K562 (cell line): ENCODE measurements around the gene SOAT1. TPM values are rescaled to one million over a fixed set of nuclear protein-coding genes. Genes with fewer than 3 reads are reported as not detected.

Source experiments
- ATAC-seq: fragments of 200-7000 bp; cut with Tn5 transposase; 3 replicates; pipeline ENCODE4 v1.9.1; 2020; ENCODE audit warnings: moderate library complexity
- BruUV-seq: library from RNA; stranded (reverse); fragments of 400-500 nt; replicated peaks from 2 replicates; lab custom pipeline; 2021; lab: Mats Ljungman, UMichigan
- CTCF ChIA-PET: fragments of 300-600 bp; formaldehyde crosslinking; extraction: SDS; loops from one replicate; lab custom pipeline; 2021; ENCODE audit warnings: low intra/inter-chr PET ratio; lab: Yijun Ruan, JAX
- POLR2A ChIA-PET: fragments of 300-600, 350-650 bp; sonication (Branson Sonifier 250); formaldehyde crosslinking; extraction: SDS; loops from one replicate; lab custom pipeline; 2021; ENCODE audit warnings: antibody characterized with exemption, inconsistent platforms; lab: Yijun Ruan, JAX
- DNase-seq, 4 experiments: peaks; one replicate each; pipeline versions ENCODE4 v3.0.0 to v3.0.0-alpha.2; 2011 to 2018; ENCODE audit warnings: low spot score in 3 of 4, mixed read lengths in 3 of 4; ENCODE audit errors: extremely low read depth in 1 of 4
- FAIRE-seq: peaks from 2 replicates; lab custom pipeline; 2011; peaks lifted over from hg19 to GRCh38; lab: Jason Lieb, UNC
- H2AFZ ChIP-seq: 2 replicates; pipeline ENCODE4 v1.6.0; 2011; ENCODE audit warnings: low read depth, low read length, control low read depth, inconsistent platforms
- H3K27ac ChIP-seq: fragments of 200-600 bp; 3 replicates; pipeline ENCODE4 v1.8.0; 2011; ENCODE audit warnings: low read depth, mild to moderate bottlenecking, control low read depth, inconsistent platforms, low read length, moderate library complexity, mixed read lengths; ENCODE audit errors: extremely low read depth
- H3K27me3 ChIP-seq, 2 experiments: fragments of 300-600 bp in 1 of 2; 2 replicates in 1 of 2; 3 replicates in 1 of 2; pipeline versions ENCODE4 v1.6.0 to v1.8.0; 2011; ENCODE audit warnings: inconsistent platforms in 2 of 2, low read length in 2 of 2, mild to moderate bottlenecking in 1 of 2, mixed read lengths in 1 of 2, moderate library complexity in 1 of 2; ENCODE audit not compliant: control insufficient read depth in 2 of 2, insufficient read depth in 2 of 2
- H3K36me3 ChIP-seq: fragments of 300-600 bp; 3 replicates; pipeline ENCODE4 v1.8.0; 2011; ENCODE audit warnings: mild to moderate bottlenecking, low read length, inconsistent platforms; ENCODE audit not compliant: control insufficient read depth, insufficient read depth
- H3K4me1 ChIP-seq, 2 experiments: fragments of 200-600 bp in 1 of 2; replicated peaks in 1 of 2; 2 replicates in 1 of 2; 3 replicates in 1 of 2; pipeline versions ENCODE4 v1.5.1 to v1.8.0; 2011; ENCODE audit warnings: inconsistent platforms in 2 of 2, low read length in 2 of 2, mild to moderate bottlenecking in 1 of 2, mixed read lengths in 1 of 2, moderate library complexity in 1 of 2; ENCODE audit not compliant: control insufficient read depth in 2 of 2, insufficient read depth in 2 of 2
- H3K4me2 ChIP-seq: 2 replicates; pipeline ENCODE4 v1.6.1; 2011; ENCODE audit warnings: low read length, control low read depth, inconsistent platforms, mixed read lengths; ENCODE audit not compliant: insufficient read depth
- H3K4me3 ChIP-seq: fragments of 200-600 bp; sonication (generic), shearing (Covaris generic); 2 replicates; pipeline ENCODE4 v1.5.1; 2016; ENCODE audit warnings: control low read depth, inconsistent platforms
- H3K79me2 ChIP-seq: fragments of 200-600 bp; 3 replicates; pipeline ENCODE4 v1.8.0; 2011; ENCODE audit warnings: low read length, inconsistent platforms; ENCODE audit not compliant: control insufficient read depth, insufficient read depth
- H3K9ac ChIP-seq, 2 experiments: 2 replicates each; pipeline versions ENCODE4 v1.6.0 to v1.6.1; 2011; ENCODE audit warnings: low read depth in 2 of 2, low read length in 2 of 2, control low read depth in 1 of 2, inconsistent platforms in 1 of 2, mild to moderate bottlenecking in 1 of 2, mixed read lengths in 1 of 2; ENCODE audit not compliant: insufficient read depth in 1 of 2
- H3K9me1 ChIP-seq: one replicate; pipeline ENCODE4 v1.6.0; 2011; ENCODE audit warnings: inconsistent platforms, mild to moderate bottlenecking, low read length, moderate library complexity; ENCODE audit not compliant: control insufficient read depth, insufficient read depth
- H3K9me3 ChIP-seq: replicated peaks from 2 replicates; pipeline ENCODE4 v1.5.1; 2011; ENCODE audit warnings: low read depth, low read length, inconsistent platforms; ENCODE audit not compliant: control insufficient read depth, insufficient read depth
- H4K20me1 ChIP-seq: replicated peaks from 2 replicates; pipeline ENCODE4 v1.6.1; 2011; ENCODE audit warnings: low read length, inconsistent platforms, mixed read lengths; ENCODE audit not compliant: control insufficient read depth, insufficient read depth
- ATF6 ChIP-seq: sonication (generic); formaldehyde crosslinking; IDR thresholded peaks from 2 replicates; pipeline ENCODE4 v1.4.0; 2020; ENCODE audit warnings: mild to moderate bottlenecking, missing genetic modification reagents
- E2F6 ChIP-seq, 2 experiments: IDR thresholded peaks; 2 replicates each; pipeline ENCODE4 v1.6.1; 2011; ENCODE audit warnings: borderline replicate concordance in 1 of 2, control low read depth in 1 of 2, low read depth in 1 of 2, low read length in 1 of 2, mild to moderate bottlenecking in 1 of 2, mixed read lengths in 1 of 2, moderate library complexity in 1 of 2; ENCODE audit not compliant: insufficient read depth in 1 of 2, insufficient read length in 1 of 2, poor library complexity in 1 of 2, severe bottlenecking in 1 of 2; ENCODE audit errors: extremely low read depth in 1 of 2
- SMARCA4 ChIP-seq: fragments of 450-650 bp; IDR thresholded peaks from 2 replicates; pipeline ENCODE4 v1.6.1; 2016
- SRSF3 ChIP-seq: fragments of 200-400 bp; formaldehyde crosslinking; IDR thresholded peaks from 2 replicates; pipeline ENCODE4 v1.6.1; 2016; ENCODE audit warnings: mild to moderate bottlenecking, low read length, moderate library complexity; ENCODE audit not compliant: insufficient read depth
- ZBTB12 ChIP-seq: fragments of 250-450 bp; sonication (Bioruptor Pico); IDR thresholded peaks from 2 replicates; pipeline ENCODE4 v1.4.0; 2020
- ZNF146 ChIP-seq: IDR thresholded peaks from one replicate; pipeline ENCODE4 v1.6.1; 2018; ENCODE audit warnings: missing compliant biosample characterization; ENCODE audit not compliant: unreplicated experiment
- WGBS: fragments of 100-300 bp; shearing (Covaris generic); methylation state at CpG from one replicate; pipeline ENCODE4 v1.1.6; 2016; ENCODE audit warnings: low coverage, mixed read lengths; ENCODE audit not compliant: insufficient coverage; ENCODE audit errors: missing lambda C conversion rate; 5-methylcytosine and 5-hydroxymethylcytosine counted together
- in situ Hi-C: fragments of 300-500 bp; cut with MboI; formaldehyde crosslinking; loops from 4 replicates; pipeline ENCODE4 v1.15.0; 2018; ENCODE audit warnings: inconsistent platforms, mixed read lengths
- intact Hi-C: fragments of 100-400 bp; cut with micrococcal nuclease; formaldehyde crosslinking; loops from 2 replicates; pipeline ENCODE4 v1.14.2; 2022
- polyA plus RNA-seq, 8 experiments: library from polyadenylated mRNA; depleted of rRNA in 4 of 8; stranded (reverse) in 5 of 8; unstranded in 3 of 8; fragments of >200 nt; fragmentation: Nextera tagmentation in 2 of 8; fragmentation: Illumina TruSeq in 1 of 8; extraction: Ambion mirVana in 2 of 8; extraction: Trizol in 1 of 8; gene quantifications; 2 replicates each; pipeline versions ENCODE4 v1.2.1 to v1.2.3, GENCODE V29; 2011 to 2014; ENCODE audit warnings: inconsistent platforms in 1 of 8, missing spikeins in 1 of 8
- total RNA-seq, 7 experiments: library from RNA; depleted of rRNA in 6 of 7; stranded (reverse); fragments of >200 nt in 6 of 7; fragmentation: Illumina TruSeq in 2 of 7; extraction: Trizol in 2 of 7; gene quantifications; 2 replicates each; pipeline versions ENCODE4 v1.2.1 to v1.2.3, GENCODE V29; 2011 to 2021; ENCODE audit warnings: low replicate concordance in 1 of 7

SOAT1 gene
- total and polyA plus RNA-seq, 9 of the 15 experiments (the other 6 are each of a cell fraction or from before 2014, with no cell fraction given): 5.5 to 29.1 (median 17.3) TPM

GRCh38 chr1:179296356-179297104, 2.9 kb downstream of the SOAT1 start:
- no peaks in the 10 kb centered on the region for H3K9me3 ChIP-seq
- peaks cover 22% of the 10 kb centered on the region for H3K79me2 ChIP-seq
- no peak overlapping the region for H3K9ac ChIP-seq
- no peak for TF ChIP-seq SMARCA4
- no peak for TF ChIP-seq ZBTB12 (CRISPR knock-in tag)
- no peak for TF ChIP-seq E2F6 (IDR thresholded peaks at IDR 0.05; ENCODE audit: borderline replicate concordance in 1 of 2, extremely low read depth in 1 of 2, insufficient read depth in 1 of 2, insufficient read length in 1 of 2, low read depth in 1 of 2, low read length in 1 of 2, poor library complexity in 1 of 2, severe bottlenecking in 1 of 2)
- no peak for TF ChIP-seq SRSF3
- no peak for TF ChIP-seq ZNF146 (CRISPR knock-in tag)
- TF ChIP-seq ATF6 (CRISPR knock-in tag): no peak
- WGBS: 71% methylated on average over 4 of the region's 4 CpGs
- FAIRE-seq: no peak
- no peak overlapping the region for H3K4me3 ChIP-seq
- intact Hi-C loops: no loop called here
- POLR2A ChIA-PET: interaction anchor here (1.3 kb wide), 1 partner anchor 10 kb away, joined by 6 read pairs; no protein-coding TSS in a partner anchor
- no peak overlapping the region for H3K4me2 ChIP-seq
- in situ Hi-C loops: no loop called here
- no peak overlapping the region for H2AFZ ChIP-seq
- CTCF ChIA-PET: no interaction called here
- no peak for ATAC-seq
- H3K36me3 ChIP-seq: no peaks in the 10 kb centered on the region
- BruUV-seq: no TSS peak
- no peak overlapping the region for H3K27ac ChIP-seq
- no peaks in the 10 kb centered on the region for H4K20me1 ChIP-seq
- H3K27me3 ChIP-seq: no peaks in the 10 kb centered on the region
- H3K4me1 ChIP-seq: peaks cover 12 to 20% of the 10 kb centered on the region in 2 experiments; a peak in 4 of 5 replicates
- no peak for DNase-seq
- no peaks in the 10 kb centered on the region for H3K9me1 ChIP-seq
